GM04503 (cell line): Measurements from ENCODE around the gene PLA2G4F.
"Not testable (repeated sequence)": the region's sequence is repeated elsewhere in the genome, so short reads cannot be mapped to it uniquely, and the experiment has no call there.

Experiments
- DNase-seq: peaks from one replicate; pipeline ENCODE4 v3.0.0-alpha.2; 2012; ENCODE audit warnings: low read depth

PLA2G4F gene

GRCh38 chr15:42100021-42100800, 56.2 kb downstream of the PLA2G4F start:
- no peak for DNase-seq

- no peak for DNase-seq
These were observed 59.4 kb downstream of the PLA2G4F start for GRCh38 chr15:42097018-42097417.

GRCh38 chr15:42094512-42094963, 61.9 kb downstream of the PLA2G4F start, which contains the start of gene PLA2G4D:
Gene PLA2G4D, minus strand, starts transcription at chr15:42094562. Its CDS starts 103 bp downstream, at chr15:42094459.
- DNase-seq, result no peak

GRCh38 chr15:42093966-42094365, 62.5 kb downstream of the PLA2G4F start:
- no peak for DNase-seq

DNA sequence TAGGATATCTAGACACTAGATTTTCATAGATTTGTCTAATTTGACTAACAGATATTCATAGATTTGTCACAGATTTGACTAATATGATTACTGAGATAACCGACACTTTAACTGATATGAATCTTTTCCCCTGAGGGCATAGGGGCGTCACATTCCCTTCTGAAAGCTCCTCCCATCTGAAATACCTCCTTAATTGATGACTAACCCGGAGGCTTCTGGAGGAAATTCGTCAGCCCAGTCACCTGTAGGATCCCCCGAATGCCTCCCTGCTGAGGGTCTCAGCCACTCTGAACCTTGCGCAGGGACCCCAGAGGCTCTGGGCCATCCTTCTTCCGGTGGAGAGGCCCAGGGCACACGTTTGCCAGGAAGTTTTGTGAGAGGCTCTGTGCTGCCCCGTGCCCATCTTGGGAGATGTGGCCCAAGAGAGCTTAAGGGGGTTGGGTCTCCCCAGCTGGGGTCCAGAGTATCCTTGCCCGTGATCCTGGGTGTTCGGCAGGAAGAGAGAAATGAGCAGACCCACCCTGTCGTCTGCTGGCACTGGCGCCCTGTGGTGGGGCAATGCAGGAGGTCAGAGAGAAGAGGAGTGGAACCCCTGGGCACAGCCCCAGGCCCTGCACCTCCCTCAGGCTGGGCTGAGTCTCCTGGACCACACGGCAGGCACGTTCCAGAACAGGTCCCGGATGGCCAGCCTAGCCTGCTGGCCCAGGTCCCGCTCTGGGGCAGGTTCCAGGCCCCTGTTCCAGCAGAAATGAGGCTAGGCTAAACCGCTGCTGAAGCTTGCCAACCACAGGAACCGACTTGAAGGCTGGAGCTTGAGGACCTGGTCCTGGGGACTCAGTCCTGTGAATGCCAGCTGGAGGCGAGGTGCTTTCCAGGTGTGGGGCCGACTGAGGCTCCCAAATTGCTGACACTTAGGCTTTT, 63.8 kb downstream of the PLA2G4F start:
- DNase-seq, result no peak

- not testable (repeated sequence) for DNase-seq
These were observed 64.6 kb downstream of the PLA2G4F start for GRCh38 chr15:42091753-42092397.

DNA sequence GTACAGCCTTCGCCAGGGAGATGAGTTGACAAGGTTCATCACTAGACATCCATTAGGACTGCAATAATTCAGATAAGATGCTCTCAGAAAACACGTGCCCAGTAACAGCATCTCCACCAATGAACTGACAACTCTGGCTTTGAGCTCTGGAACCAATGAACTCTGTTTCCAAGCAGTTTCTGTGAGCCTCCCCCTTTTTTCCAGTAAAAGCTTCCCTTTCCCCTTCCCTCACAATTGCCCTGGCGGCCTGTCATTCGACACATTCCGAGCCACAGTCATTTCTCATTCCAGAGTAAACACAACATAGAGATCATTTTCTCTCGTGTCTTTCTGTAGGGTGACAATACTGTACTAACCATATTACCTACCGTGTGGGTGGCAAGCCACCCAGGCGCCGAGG, 65.7 kb downstream of the PLA2G4F start:
- no peak for DNase-seq

DNA sequence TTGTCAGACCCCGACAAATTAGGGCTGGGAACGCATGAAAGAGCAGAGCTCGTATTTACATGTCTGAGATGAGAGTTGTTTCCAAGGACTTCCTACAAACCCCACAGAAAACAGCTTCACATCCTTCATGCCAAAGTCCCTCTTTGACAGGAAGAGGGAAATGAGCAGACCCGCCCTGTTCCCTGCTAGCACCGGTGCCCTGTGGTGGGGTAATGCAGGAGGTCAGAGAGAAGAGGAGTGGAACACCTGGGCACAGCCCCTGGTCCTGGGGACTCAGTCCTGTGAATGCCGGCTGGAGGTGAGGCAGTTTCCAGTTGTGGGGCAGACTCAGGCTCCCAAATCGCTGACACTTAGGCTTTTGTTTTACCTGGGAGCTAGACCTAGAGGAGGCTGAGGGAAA, 66.1 kb downstream of the PLA2G4F start:
- no peak for DNase-seq

DNA sequence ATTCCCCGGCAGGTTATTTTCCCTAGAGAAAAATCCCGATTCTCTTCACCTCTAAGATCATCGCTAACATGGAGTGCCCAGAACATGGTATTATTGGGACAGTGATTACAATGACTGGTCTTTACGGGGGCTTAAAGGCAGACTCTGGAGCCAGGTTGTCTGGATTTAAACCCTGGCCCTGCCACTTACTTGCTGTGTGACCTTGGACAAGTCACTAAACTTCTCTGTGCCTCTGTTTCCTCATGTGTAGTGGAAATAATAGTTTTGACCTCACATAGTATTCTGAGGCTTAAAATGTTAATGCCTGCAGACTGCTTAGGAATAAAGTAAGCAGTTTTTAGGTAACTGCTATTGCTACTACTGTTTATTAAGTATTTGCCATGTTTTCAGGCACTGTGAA, 66.5 kb downstream of the PLA2G4F start:
- no peak for DNase-seq
